GM13976 (cell line): Measurements from ENCODE around the gene NABP2.

Source experiments
- DNase-seq: peaks from one replicate; pipeline ENCODE4 v3.0.0; 2012; ENCODE audit warnings: low spot score
- in situ Hi-C: fragments of 300-500 bp; cut with MboI; formaldehyde crosslinking; loops from one replicate; pipeline ENCODE4 v1.12.0; 2022; ENCODE audit warnings: low sequenced_read_pairs, mixed read lengths, inconsistent platforms; ENCODE audit not compliant: unreplicated experiment
- TF ChIP-seq, protein P1 (sequence below): IDR thresholded peaks from 2 replicates; pipeline ENCODE4 v1.5.1; 2012; ENCODE audit warnings: borderline replicate concordance, mild to moderate bottlenecking; ENCODE audit not compliant: insufficient read depth; ENCODE audit errors: extremely low read depth, missing control alignments, control extremely low read depth

NABP2 gene

DNA sequence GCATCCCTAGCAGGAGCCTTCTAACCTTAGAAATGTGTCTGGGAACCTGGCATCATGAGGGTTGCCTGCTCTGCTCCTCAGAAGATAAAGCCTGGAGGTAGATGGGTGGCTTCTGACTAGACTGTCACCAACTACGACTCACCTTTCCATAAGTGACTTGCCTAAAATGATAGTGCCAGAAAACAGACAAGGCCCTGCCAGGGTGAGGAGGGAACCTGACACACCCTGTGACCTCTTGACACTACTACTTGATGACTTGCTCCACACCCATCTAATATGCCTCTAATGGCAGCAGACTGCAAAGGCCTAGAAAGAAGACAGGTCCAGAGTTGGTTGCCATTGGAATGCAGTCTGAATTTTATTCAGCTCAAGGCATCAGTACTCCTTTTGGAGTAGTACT, 11.8 kb upstream of the NABP2 start:
- TF ChIP-seq, protein P1, sequence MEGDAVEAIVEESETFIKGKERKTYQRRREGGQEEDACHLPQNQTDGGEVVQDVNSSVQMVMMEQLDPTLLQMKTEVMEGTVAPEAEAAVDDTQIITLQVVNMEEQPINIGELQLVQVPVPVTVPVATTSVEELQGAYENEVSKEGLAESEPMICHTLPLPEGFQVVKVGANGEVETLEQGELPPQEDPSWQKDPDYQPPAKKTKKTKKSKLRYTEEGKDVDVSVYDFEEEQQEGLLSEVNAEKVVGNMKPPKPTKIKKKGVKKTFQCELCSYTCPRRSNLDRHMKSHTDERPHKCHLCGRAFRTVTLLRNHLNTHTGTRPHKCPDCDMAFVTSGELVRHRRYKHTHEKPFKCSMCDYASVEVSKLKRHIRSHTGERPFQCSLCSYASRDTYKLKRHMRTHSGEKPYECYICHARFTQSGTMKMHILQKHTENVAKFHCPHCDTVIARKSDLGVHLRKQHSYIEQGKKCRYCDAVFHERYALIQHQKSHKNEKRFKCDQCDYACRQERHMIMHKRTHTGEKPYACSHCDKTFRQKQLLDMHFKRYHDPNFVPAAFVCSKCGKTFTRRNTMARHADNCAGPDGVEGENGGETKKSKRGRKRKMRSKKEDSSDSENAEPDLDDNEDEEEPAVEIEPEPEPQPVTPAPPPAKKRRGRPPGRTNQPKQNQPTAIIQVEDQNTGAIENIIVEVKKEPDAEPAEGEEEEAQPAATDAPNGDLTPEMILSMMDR: no peak
- no peak for DNase-seq
- in situ Hi-C loops: loop anchor here (25.0 kb wide), 1 partner anchor 250 kb away; the partner anchor contains the start of genes MIP and SPRYD4

DNA sequence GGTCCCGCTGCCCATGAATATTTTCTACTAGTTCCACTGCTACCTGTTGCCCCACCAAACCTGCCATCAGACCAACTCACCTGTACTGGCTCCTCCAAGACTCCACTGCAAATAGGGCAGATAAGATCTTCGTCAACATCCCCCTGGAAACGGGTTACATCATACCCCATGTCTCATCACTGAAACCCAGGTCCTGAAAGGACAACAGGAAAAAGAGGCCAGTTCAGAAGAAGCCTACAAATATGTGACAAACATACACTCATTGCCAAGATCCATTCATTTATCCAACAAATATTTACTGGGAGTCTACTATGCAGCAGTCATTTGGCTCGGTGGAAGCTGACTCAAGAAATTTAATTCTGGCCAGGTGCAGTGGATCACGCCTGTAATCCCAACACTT, 10.3 kb upstream of the NABP2 start:
- TF ChIP-seq, protein P1: no peak
- in situ Hi-C loops: loop anchor here (25.0 kb wide), 1 partner anchor 248 kb away; the partner anchor contains the start of genes MIP and SPRYD4
- no peak for DNase-seq

- TF ChIP-seq, protein P1: no peak
- no peak for DNase-seq
- in situ Hi-C loops: loop anchor here (25.0 kb wide), 1 partner anchor 246 kb away; the partner anchor contains the start of genes MIP and SPRYD4
Measured at GRCh38 chr12:56216461-56216860, 7.7 kb upstream of the NABP2 start.

GRCh38 chr12:56219840-56220239, 4.3 kb upstream of the NABP2 start:
- DNase-seq: no peak
- TF ChIP-seq, protein P1: no peak
- in situ Hi-C loops: loop anchor here (25.0 kb wide), 1 partner anchor 242 kb away; the partner anchor contains the start of genes MIP and SPRYD4

DNA sequence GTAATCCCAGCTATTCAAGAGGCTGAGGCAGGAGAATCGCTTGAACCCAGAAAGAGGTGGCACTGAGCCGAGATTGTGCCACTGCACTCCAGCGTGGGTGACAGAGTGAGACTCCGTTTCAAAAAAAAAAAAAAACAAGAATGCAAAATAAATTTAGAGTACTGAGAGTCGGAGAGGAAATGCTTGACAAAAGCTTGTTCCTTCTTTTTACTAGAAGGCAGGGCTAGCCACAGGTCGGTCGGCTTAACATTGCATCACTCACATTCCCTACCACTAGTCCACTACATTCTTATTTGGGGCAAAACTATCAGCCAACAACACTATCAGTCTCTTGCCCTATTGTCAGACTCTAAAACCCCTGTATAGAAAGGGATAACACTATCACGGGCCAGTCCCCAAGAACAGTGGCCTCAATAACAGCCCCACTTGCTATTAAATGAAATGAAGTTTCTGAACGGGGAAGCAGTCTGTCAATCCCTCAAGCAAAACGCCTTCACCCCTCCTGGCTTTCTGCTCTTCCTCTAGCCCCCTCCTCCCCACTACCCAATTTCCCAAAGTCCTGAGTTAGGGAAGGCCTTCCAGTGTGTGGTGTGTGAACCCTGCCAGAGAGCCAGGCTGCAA, 3.4 kb upstream of the NABP2 start:
- in situ Hi-C loops: loop anchor here (25.0 kb wide), 1 partner anchor 242 kb away; the partner anchor contains the start of genes MIP and SPRYD4
- TF ChIP-seq, protein P1: no peak

DNA sequence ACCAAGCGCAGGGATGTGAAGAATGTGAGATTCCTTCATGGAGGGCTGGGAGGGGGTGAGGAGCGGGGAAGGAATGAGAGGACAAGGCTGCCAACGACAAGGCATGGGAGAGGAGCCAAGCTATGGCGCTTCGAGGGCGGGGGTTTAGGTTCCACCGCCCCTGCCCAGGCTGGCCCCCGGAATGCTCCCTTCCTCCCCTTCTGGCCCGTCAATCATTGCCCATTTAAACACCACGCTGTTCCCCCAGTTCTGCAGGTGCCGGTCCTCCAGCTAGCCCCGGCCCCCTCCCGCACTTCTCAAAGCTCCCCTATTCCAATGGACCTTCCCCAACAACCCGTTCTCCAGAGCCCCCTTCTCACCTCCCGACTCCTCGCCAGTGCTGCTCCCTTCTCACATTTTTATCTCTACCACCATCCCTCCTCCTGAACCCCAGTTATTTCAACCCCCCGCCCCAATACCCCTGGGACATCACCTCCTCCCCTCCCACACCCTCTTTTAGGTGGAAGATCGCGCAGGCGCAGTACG, 2.8 kb upstream of the NABP2 start:
- no peak for DNase-seq
- TF ChIP-seq, protein P1: no peak
- in situ Hi-C loops: loop anchor here (25.0 kb wide), 1 partner anchor 241 kb away; the partner anchor contains the start of genes MIP and SPRYD4

More for the DNA sequence above, 3.4 kb upstream of the NABP2 start:
- peak; percentile 40 for DNase-seq
